Kidney (tissue), 14 donors: Measurements from ENCODE around the gene LEKR1. TPM values are rescaled to one million over a fixed set of nuclear protein-coding genes. Genes with fewer than 3 reads are reported as not detected.
A peak's percentile ranks its signal among the peaks of the same experiment; 100 is the strongest.

Source experiments
- DNase-seq, 5 donors: peaks; one replicate each; pipeline ENCODE4 v3.0.0-alpha.2; 2013 to 2020
- FAIRE-seq: peaks from 2 replicates; lab custom pipeline; 2012; peaks lifted over from hg19 to GRCh38; lab: Jason Lieb, UNC
- H3K27ac ChIP-seq, 2 donors: one replicate each; pipeline ENCODE4 v1.7.0; 2013; ENCODE audit warnings: low read depth in 2 of 2, low read length in 2 of 2, inconsistent platforms in 1 of 2
- H3K27me3 ChIP-seq: one replicate; pipeline ENCODE4 v1.7.1; 2013; ENCODE audit warnings: low read length, inconsistent platforms; ENCODE audit not compliant: control insufficient read depth, insufficient read depth
- H3K36me3 ChIP-seq, 3 donors: one replicate each; pipeline versions ENCODE4 v1.7.0 to v1.7.1; 2013; ENCODE audit warnings: low read length in 3 of 3, control low read depth in 1 of 3, inconsistent platforms in 1 of 3; ENCODE audit not compliant: insufficient read depth in 3 of 3, control insufficient read depth in 2 of 3
- H3K4me1 ChIP-seq, 3 donors: one replicate each; pipeline versions ENCODE4 v1.7.0 to v1.7.1; 2013; ENCODE audit warnings: low read length in 3 of 3, inconsistent platforms in 1 of 3, low read depth in 1 of 3; ENCODE audit not compliant: control insufficient read depth in 2 of 3, insufficient read depth in 2 of 3
- H3K4me3 ChIP-seq, 3 donors: one replicate each; pipeline versions ENCODE4 v1.7.0 to v1.8.1; 2013; ENCODE audit warnings: low read length in 3 of 3, control low read depth in 1 of 3, inconsistent platforms in 1 of 3
- H3K9ac ChIP-seq, 3 donors: one replicate each; pipeline versions ENCODE4 v1.7.0 to v1.7.1; 2013; ENCODE audit warnings: low read length in 3 of 3, control low read depth in 1 of 3, inconsistent platforms in 1 of 3
- H3K9me3 ChIP-seq, 3 donors: one replicate each; pipeline versions ENCODE4 v1.7.0 to v1.7.1; 2013; ENCODE audit warnings: low read length in 3 of 3, control low read depth in 1 of 3, inconsistent platforms in 1 of 3; ENCODE audit not compliant: control insufficient read depth in 2 of 3, insufficient read depth in 1 of 3
- intact Hi-C: fragments of 100-400 bp; cut with DNase I; formaldehyde crosslinking; loops from one replicate; pipeline ENCODE4 v1.11.1; 2022
- polyA plus RNA-seq: library from polyadenylated mRNA; stranded (reverse); fragments of 350-450 nt; fragmentation: Illumina TruSeq; extraction: RNeasy Lipid Tissue Mini Kit (QIAGEN cat#74804); gene quantifications from one replicate; pipeline ENCODE4 v1.2.3, GENCODE V29; 2014; ENCODE audit warnings: low read depth, low replicate concordance; ENCODE audit not compliant: insufficient read depth
- total RNA-seq: library from RNA; stranded (reverse); fragmentation: NEBNext Ultra II Directional; extraction: Animal tissue kit (Norgen Biotek cat#: 25700); gene quantifications from one replicate; pipeline ENCODE4 v1.2.1, GENCODE V29; 2021
- TF ChIP-seq, protein P1 (sequence below): IDR thresholded peaks from 3 replicates; pipeline ENCODE4 v1.5.1; 2012; ENCODE audit warnings: mild to moderate bottlenecking, moderate library complexity, borderline replicate concordance; ENCODE audit not compliant: insufficient read depth; ENCODE audit errors: extremely low read depth
- donor health status: control.
- donor health status: control.
- donor health status: control.
- donor health status: control.
- donor health status: control.
- donor health status: DM: yes; HTN: yes; CAD: no.
- donor health status: Normal renal cell carcinoma (clear cell type).

Gene LEKR1
- total and polyA plus RNA-seq, 2 donors from 2014 or later: 1.6 to 1.8 TPM

DNA sequence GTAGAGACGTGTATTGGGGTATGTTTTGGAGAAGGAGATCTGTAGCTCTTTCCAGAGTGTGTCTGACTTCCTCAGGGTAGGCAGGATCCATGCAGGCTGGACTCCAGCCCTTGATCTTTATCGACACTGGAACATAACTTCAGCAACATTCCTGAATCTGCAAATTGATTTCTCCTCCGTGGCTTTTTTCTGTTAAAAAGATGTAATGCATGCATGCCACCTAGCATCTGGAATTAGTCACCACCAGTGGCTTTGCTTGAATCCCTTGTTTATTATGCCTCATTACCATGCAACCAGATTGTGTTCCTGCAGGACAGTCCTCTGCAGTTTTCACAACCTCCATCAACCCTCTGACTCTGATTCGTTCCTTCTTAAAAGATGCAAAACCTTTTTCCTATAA, 247.7 kb downstream of the LEKR1 start:
- TF ChIP-seq, protein P1, sequence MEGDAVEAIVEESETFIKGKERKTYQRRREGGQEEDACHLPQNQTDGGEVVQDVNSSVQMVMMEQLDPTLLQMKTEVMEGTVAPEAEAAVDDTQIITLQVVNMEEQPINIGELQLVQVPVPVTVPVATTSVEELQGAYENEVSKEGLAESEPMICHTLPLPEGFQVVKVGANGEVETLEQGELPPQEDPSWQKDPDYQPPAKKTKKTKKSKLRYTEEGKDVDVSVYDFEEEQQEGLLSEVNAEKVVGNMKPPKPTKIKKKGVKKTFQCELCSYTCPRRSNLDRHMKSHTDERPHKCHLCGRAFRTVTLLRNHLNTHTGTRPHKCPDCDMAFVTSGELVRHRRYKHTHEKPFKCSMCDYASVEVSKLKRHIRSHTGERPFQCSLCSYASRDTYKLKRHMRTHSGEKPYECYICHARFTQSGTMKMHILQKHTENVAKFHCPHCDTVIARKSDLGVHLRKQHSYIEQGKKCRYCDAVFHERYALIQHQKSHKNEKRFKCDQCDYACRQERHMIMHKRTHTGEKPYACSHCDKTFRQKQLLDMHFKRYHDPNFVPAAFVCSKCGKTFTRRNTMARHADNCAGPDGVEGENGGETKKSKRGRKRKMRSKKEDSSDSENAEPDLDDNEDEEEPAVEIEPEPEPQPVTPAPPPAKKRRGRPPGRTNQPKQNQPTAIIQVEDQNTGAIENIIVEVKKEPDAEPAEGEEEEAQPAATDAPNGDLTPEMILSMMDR: no peak
- intact Hi-C loops: loop anchor here (10.0 kb wide), 1 partner anchor 399 kb away; the partner anchor contains the start of gene TIPARP
- Histone ChIP-seq H3K9ac (no peak overlapping the region), H3K4me1 (peaks cover 0 to 6% (median 3%) of the 10 kb centered on the region in 3 donors), H3K27me3 (no peaks in the 10 kb centered on the region), H3K9me3 (no peaks in the 10 kb centered on the region), H3K27ac (no peak overlapping the region), H3K36me3 (no peaks in the 10 kb centered on the region), H3K4me3 (no peak overlapping the region)
- FAIRE-seq (no peak), DNase-seq (peak in 2 of 5 donors; percentile 43 to 62)

DNA sequence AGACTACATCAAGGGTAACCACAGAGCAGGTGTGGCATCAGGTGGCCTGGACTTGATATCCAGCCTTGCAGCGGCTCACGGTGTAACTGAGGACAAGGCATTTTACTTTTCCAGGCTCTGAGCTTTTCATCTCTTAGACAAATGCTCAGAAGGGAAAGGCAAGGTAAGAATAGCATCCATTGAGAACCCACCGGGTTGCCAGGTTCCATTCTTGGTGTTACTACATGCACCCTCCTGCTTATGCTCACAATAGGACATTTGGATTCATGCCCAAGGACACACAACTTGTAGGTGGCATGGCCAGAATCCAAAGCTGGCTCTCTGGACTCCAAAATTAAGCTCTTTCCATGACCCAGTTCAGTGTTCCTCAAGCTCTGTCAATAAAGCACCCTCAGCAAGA, 248.3 kb downstream of the LEKR1 start:
- TF ChIP-seq, protein P1: no peak
- H3K27me3 ChIP-seq: no peaks in the 10 kb centered on the region
- DNase-seq (no peak), FAIRE-seq (no peak)
- no peak overlapping the region for H3K4me3 ChIP-seq
- no peaks in the 10 kb centered on the region for H3K36me3 ChIP-seq
- peaks cover 0 to 6% (median 3%) of the 10 kb centered on the region in 3 donors for H3K4me1 ChIP-seq
- H3K9me3 ChIP-seq: no peaks in the 10 kb centered on the region
- H3K27ac ChIP-seq: no peak overlapping the region
- intact Hi-C loops: loop anchor here (10.0 kb wide), 1 partner anchor 400 kb away; the partner anchor contains the start of gene TIPARP
- H3K9ac ChIP-seq: no peak overlapping the region

DNA sequence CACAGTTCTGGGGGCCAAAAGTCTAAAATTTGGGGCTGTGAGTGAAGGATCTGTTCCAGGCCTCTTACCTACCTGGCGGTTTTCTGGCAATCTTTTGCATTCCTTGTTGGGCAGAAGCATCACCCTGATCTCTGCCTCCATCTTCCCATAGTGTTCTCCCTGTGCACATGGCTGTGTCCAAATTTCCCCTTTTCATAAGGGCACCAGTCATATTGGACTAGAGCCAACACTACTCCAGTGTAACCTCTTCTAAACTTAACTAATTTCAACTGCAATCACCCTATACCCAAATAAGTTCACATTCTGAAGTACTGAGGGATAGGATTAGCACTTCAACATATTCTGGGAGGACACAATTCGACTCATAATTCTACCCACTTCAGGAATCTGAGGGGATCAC, 248.8 kb downstream of the LEKR1 start:
- no peak for FAIRE-seq
- Histone ChIP-seq H3K36me3 (no peaks in the 10 kb centered on the region), H3K9me3 (no peaks in the 10 kb centered on the region), H3K4me1 (peaks cover 0 to 7% (median 3%) of the 10 kb centered on the region in 3 donors), H3K27me3 (no peaks in the 10 kb centered on the region), H3K27ac (no peak overlapping the region), H3K4me3 (no peak overlapping the region), H3K9ac (no peak overlapping the region)
- TF ChIP-seq, protein P1: no peak
- intact Hi-C loops: loop anchor here (10.0 kb wide), 1 partner anchor 400 kb away; the partner anchor contains the start of gene TIPARP
- DNase-seq: no peak
